Neural cell (in vitro differentiated cells): ENCODE measurements around the gene ZNF594. TPM values are rescaled to one million over a fixed set of nuclear protein-coding genes. Genes with fewer than 3 reads are reported as not detected.

Experiments used
- H2AFZ ChIP-seq: fragments of 200-600, 300-800 bp; sonication (generic), shearing (Covaris generic); 2 replicates; pipeline ENCODE4 v1.6.0; 2014; ENCODE audit warnings: low read depth, mild to moderate bottlenecking, antibody characterized with exemption, low read length, moderate library complexity
- H3F3A ChIP-seq: fragments of 200-600 bp; shearing (Covaris generic); 2 replicates; pipeline ENCODE4 v1.6.1; 2016; ENCODE audit warnings: mild to moderate bottlenecking, moderate library complexity, mixed read lengths, antibody characterized with exemption, low read length; ENCODE audit not compliant: insufficient read depth, poor library complexity, severe bottlenecking
- H3K27ac ChIP-seq: fragments of 200-600, 300-800 bp; sonication (generic), shearing (Covaris generic); 2 replicates; pipeline ENCODE4 v1.5.1; 2014; ENCODE audit warnings: mild to moderate bottlenecking, low read length, moderate library complexity
- H3K27me3 ChIP-seq: fragments of 300-800, 200-600 bp; sonication (generic), shearing (Covaris generic); 2 replicates; pipeline ENCODE4 v1.6.0; 2014; ENCODE audit warnings: mild to moderate bottlenecking, low read depth, low read length, moderate library complexity; ENCODE audit not compliant: insufficient read depth
- H3K36me3 ChIP-seq: fragments of 300-800, 200-600 bp; sonication (generic), shearing (Covaris generic); 2 replicates; pipeline ENCODE4 v1.5.1; 2014; ENCODE audit warnings: mild to moderate bottlenecking, antibody characterized with exemption, low read length, moderate library complexity; ENCODE audit not compliant: insufficient read depth
- H3K4me2 ChIP-seq: fragments of 300-800, 200-600 bp; sonication (generic), shearing (Covaris generic); 2 replicates; pipeline ENCODE4 v1.6.0; 2014; ENCODE audit warnings: mild to moderate bottlenecking, low read length
- H3K4me3 ChIP-seq: fragments of 300-800, 200-600 bp; sonication (generic), shearing (Covaris generic); 2 replicates; pipeline ENCODE4 v1.5.1; 2014; ENCODE audit warnings: mild to moderate bottlenecking, low read length, moderate library complexity
- H3K79me2 ChIP-seq: fragments of 200-600 bp; shearing (Covaris generic); replicated peaks from 2 replicates; pipeline ENCODE4 v1.6.0; 2014; ENCODE audit warnings: mild to moderate bottlenecking, low read length, moderate library complexity; ENCODE audit not compliant: insufficient read depth
- H3K9ac ChIP-seq: fragments of 300-800, 200-600 bp; sonication (generic), shearing (Covaris generic); 2 replicates; pipeline ENCODE4 v1.6.1; 2016; ENCODE audit warnings: mild to moderate bottlenecking, low read length, mixed read lengths
- H3K9me2 ChIP-seq: fragments of 200-600 bp; shearing (Covaris generic); 2 replicates; pipeline ENCODE4 v1.6.1; 2016; ENCODE audit warnings: mild to moderate bottlenecking, low read length, mixed read lengths; ENCODE audit not compliant: insufficient read depth
- H3K9me3 ChIP-seq: fragments of 200-600, 300-800 bp; sonication (generic), shearing (Covaris generic); 2 replicates; pipeline ENCODE4 v1.6.1; 2016; ENCODE audit warnings: mild to moderate bottlenecking, mixed run types, low read length, moderate library complexity, mixed read lengths
- H4K20me1 ChIP-seq: fragments of 200-600 bp; shearing (Covaris generic); 2 replicates; pipeline ENCODE4 v1.6.1; 2016; ENCODE audit warnings: mild to moderate bottlenecking, mixed run types; ENCODE audit not compliant: insufficient read depth
- CTCF ChIP-seq: fragments of 450-650 bp; IDR thresholded peaks from 2 replicates; pipeline ENCODE4 v1.5.1; 2014; ENCODE audit warnings: antibody characterized with exemption, mild to moderate bottlenecking, moderate library complexity; ENCODE audit not compliant: poor library complexity, severe bottlenecking
- EP300 ChIP-seq: fragments of 450-650 bp; conservative IDR thresholded peaks from 2 replicates; pipeline ENCODE4 v1.6.1; 2014; ENCODE audit warnings: antibody characterized with exemption, mild to moderate bottlenecking, moderate library complexity; ENCODE audit not compliant: poor library complexity, severe bottlenecking
- EZH2 ChIP-seq: fragments of 200-600, 300-800 bp; shearing (Covaris generic), sonication (generic); IDR thresholded peaks from 2 replicates; pipeline ENCODE4 v1.6.1; 2014; ENCODE audit warnings: antibody characterized with exemption, low read length, borderline replicate concordance, mild to moderate bottlenecking; ENCODE audit not compliant: insufficient read depth, poor library complexity, severe bottlenecking
- MXI1 ChIP-seq: fragments of 450-650 bp; conservative IDR thresholded peaks from 2 replicates; pipeline ENCODE4 v1.6.1; 2014; ENCODE audit warnings: antibody characterized with exemption, mild to moderate bottlenecking; ENCODE audit not compliant: poor library complexity, severe bottlenecking
- POLR2AphosphoS5 ChIP-seq: IDR thresholded peaks from 2 replicates; pipeline ENCODE4 v1.6.1; 2012
- RAD21 ChIP-seq: fragments of 450-650 bp; conservative IDR thresholded peaks from 2 replicates; pipeline ENCODE4 v1.6.1; 2014; ENCODE audit warnings: antibody characterized with exemption, mild to moderate bottlenecking, moderate library complexity
- REST ChIP-seq: IDR thresholded peaks from 2 replicates; pipeline ENCODE4 v1.6.1; 2012; ENCODE audit warnings: borderline replicate concordance
- SMC3 ChIP-seq: fragments of 450-650 bp; conservative IDR thresholded peaks from 2 replicates; pipeline ENCODE4 v1.6.1; 2014; ENCODE audit warnings: antibody characterized with exemption, mild to moderate bottlenecking, moderate library complexity; ENCODE audit not compliant: poor library complexity
- TAF1 ChIP-seq: IDR thresholded peaks from 2 replicates; pipeline ENCODE4 v1.6.1; 2012; ENCODE audit warnings: low read depth
- polyA plus RNA-seq: library from polyadenylated mRNA; depleted of rRNA; stranded (reverse); fragments of >200 nt; gene quantifications from 2 replicates; pipeline ENCODE4 v1.2.3, GENCODE V29; 2014

Gene ZNF594
- polyA plus RNA-seq, 1 donor from 2014 or later = 28.2 TPM

- Histone ChIP-seq H3K4me3 (no peak overlapping the region), H3K36me3 (no peaks in the 10 kb centered on the region), H3K27ac (no peak overlapping the region), H3K9me2 (no peaks in the 10 kb centered on the region), H4K20me1 (no peaks in the 10 kb centered on the region), H2AFZ (no peak overlapping the region), H3K79me2 (no peaks in the 10 kb centered on the region), H3F3A (no peaks in the 10 kb centered on the region), H3K9ac (no peak overlapping the region), H3K9me3 (no peaks in the 10 kb centered on the region), H3K27me3 (no peaks in the 10 kb centered on the region), H3K4me2 (no peak overlapping the region)
- TF ChIP-seq REST (no peak), SMC3 (no peak), CTCF (no peak), POLR2AphosphoS5 (no peak), TAF1 (no peak), EZH2 (no peak), EP300 (no peak), MXI1 (no peak), RAD21 (no peak)
These were observed 8.7 kb upstream of the ZNF594 start for GRCh38 chr17:5200360-5200759.

- Histone ChIP-seq H3K4me3 (no peak overlapping the region), H3K27ac (no peak overlapping the region), H3K9me3 (no peaks in the 10 kb centered on the region), H3F3A (no peaks in the 10 kb centered on the region), H2AFZ (no peak overlapping the region), H3K9me2 (no peaks in the 10 kb centered on the region), H4K20me1 (no peaks in the 10 kb centered on the region), H3K4me2 (no peak overlapping the region), H3K9ac (no peak overlapping the region), H3K79me2 (no peaks in the 10 kb centered on the region), H3K27me3 (no peaks in the 10 kb centered on the region), H3K36me3 (no peaks in the 10 kb centered on the region)
- TF ChIP-seq EP300 (no peak), CTCF (no peak), SMC3 (no peak), RAD21 (no peak), POLR2AphosphoS5 (no peak), MXI1 (no peak), EZH2 (no peak), REST (no peak), TAF1 (no peak)
These were observed 6.8 kb upstream of the ZNF594 start for GRCh38 chr17:5198472-5198871.
